ENCODE measurements around the gene FOXL2.

The FOXL2 gene

DNA sequence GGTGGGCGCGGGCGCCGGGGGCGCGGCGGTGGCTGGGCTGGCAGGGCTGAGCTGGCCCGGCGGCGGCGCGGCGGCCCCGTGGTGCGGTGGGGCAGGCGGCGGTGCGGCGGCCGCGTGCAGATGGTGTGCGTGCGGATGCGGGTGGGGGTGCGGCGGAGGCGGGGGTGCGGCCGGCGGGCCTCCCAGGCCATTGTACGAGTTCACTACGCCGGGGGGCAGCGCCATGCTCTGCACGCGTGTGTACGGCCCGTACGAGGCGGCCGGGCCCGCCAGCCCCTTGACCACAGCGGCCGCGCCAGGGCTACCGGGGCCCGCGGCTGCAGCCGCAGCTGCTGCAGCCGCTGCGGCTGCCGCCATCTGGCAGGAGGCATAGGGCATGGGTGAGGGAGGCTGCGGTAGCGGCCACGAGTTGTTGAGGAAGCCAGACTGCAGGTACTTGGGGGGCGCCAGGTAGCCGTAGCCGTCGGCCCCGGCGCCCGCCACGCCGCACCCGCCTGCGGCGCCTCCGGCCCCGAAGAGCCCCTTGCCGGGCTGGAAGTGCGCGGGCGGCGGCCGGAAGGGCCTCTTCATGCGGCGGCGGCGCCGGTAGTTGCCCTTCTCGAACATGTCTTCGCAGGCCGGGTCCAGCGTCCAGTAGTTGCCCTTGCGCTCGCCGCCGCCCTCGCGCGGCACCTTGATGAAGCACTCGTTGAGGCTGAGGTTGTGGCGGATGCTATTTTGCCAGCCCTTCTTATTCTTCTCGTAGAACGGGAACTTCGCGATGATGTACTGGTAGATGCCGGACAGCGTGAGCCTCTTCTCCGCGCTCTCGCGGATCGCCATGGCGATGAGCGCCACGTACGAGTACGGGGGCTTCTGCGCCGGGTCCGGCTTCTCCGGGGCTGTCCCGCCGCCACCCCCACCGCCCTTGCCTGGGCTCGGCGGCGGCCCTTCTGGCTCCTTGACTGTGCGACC lies 951 bp downstream of the FOXL2 start:
- no peak for DNase-seq (ENCODE audit: low read depth in 2 of 2)

DNA sequence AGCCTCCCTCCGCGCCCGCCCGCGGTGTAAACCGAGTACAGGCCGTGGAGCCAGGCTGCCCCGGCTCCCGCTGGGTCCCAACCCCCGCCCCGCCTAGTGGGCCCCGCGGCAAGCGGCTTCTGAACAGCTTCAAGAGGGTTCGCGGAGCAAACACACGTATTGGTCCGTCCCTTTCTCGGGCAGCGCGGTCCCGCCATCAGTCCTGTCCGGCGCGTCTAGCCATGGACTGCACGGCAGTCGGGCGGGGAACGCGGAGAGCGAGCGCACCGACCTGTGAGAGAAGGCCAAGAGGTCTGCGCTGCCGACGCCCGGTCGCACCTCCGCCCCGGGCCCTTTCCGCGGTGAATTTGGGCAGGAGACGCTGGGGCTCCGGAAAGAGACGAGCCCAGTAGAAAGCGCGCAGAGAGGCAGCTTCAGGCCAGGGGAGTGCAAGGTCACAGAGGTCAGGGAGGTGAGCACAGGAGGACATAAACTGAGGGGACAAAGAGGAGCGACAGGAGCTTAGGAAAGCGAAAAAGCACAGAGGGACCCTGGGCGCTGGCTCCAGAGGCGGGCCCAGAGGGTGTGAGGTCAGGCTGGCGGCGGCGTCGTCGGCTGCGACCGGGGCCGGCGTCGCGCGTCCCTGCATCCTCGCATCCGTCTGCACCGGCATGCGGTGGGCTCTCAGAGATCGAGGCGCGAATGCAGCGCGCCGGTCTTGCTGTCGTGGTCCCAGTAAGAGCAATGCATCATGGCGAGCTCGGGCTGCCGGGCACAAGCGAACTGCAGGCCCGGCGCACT lies 1.8 kb downstream of the FOXL2 start:
- no peak for DNase-seq (ENCODE audit: low read depth in 2 of 2)

DNA sequence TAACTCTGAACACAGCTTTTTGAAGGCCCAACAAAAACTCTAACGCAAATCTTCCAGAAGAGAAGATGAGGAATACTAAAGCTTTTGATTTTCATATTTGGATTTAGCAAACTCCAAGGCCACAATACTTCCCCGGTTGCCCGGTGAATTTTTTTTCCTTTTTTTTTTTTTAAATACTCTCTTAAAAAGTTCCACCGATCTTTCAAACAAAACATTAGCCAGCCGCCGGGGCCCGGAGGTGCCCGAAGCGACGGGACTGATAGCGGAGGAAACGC lies 2.3 kb downstream of the FOXL2 start:
- no peak for DNase-seq (ENCODE audit: low read depth in 2 of 2)

DNA sequence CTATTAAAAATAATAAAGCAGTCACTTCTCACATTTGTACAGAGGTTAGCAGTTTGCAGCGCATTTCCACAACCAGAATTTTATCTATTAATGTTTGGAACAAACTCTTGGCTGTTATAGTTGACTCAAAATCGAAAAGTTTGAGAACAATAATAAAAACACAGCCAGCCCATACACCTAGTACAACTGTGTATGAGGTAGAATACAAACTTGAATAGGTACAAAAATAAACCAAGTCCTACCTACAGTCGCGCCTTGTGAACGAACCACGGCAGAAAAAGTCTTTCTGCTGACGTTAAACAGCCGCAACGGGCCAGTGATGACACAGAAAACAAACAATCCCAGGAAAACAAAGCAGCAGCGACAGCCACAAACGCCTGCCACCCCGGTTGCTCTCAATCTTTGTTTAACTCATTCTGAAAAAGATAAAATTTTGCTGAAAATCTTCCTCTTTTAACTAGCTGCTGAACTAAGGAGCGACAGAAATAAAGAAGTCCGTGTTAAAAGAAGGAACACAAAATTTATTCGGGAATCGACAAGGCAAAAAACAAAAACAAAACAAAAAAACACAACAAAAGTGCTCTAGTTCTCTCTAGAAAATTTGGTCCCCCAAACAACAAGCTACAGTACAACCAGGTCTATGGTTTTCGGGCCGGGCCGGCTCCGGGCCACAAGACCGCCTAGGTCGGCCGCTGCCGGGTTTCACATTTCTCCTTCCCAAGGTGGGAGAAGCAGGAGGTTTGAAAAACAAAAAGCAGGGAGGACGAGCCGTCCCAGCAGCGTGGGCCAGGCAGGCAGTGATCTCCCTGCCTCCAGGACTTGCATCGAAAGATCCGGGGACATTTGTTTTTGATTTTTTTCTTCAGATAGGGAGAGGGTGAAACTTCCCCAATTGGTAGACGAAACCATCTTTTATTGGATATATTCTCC lies 2.9 kb downstream of the FOXL2 start:
- DNase-seq (ENCODE audit: low read depth in 2 of 2), result no peak

DNA sequence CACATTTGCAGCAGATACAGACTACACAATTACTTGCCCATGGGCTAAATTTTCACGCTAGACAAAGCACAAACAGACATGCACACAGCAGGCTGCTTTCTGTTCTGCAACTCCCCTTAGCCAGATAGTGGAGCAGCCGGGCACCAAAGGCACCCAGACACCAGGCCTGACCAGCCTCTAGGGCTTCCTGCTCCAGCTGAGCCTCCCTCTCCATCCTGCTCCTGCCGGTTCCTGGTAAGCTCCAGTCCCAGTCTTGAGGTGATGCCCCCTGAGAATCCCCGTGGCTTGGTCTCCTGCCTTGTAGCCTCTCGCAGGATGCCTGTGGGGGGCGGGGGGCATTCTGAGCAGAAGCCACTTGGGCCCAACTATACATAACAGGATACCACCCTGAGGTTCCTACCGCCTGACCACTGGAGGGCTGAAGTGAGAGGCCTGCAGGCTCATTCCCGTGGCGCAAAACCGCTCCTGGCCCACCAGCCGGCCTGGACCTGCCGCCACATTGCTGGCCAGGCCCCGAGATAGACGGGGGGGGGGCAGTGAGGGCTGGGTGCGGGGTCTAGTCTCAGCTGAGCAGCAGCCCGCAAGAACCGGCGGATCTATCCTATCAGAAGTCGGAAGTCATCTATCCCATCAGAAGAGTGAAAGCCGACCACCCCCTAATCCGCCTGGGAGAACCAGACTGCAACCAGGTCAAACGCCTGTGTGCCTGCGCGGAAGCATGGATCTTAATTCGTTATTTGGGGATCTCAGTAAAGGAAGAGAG lies 3.9 kb downstream of the FOXL2 start:
- DNase-seq (ENCODE audit: low read depth in 2 of 2), result no peak

DNA sequence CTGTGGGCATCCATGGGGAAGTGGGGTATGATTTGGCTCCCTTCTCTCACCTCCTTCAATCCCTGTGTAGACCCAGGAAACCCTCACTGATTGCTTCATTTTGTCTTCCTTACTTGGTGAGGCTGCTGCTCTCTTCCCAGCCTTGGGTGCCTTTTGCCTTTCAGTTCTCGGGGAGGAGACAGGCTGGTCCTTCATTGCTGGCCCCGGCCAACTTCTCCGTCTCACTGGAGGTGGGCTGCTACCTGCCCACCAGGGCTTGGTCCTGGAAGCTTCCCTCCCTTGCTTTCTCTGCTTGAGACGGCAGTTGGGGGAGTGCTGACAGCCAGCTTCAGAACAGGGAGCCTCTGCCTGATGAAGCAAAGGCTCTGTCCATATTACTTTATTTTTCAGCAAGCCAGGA lies 4.7 kb downstream of the FOXL2 start:
- no peak for DNase-seq (ENCODE audit: low read depth in 2 of 2)

DNA sequence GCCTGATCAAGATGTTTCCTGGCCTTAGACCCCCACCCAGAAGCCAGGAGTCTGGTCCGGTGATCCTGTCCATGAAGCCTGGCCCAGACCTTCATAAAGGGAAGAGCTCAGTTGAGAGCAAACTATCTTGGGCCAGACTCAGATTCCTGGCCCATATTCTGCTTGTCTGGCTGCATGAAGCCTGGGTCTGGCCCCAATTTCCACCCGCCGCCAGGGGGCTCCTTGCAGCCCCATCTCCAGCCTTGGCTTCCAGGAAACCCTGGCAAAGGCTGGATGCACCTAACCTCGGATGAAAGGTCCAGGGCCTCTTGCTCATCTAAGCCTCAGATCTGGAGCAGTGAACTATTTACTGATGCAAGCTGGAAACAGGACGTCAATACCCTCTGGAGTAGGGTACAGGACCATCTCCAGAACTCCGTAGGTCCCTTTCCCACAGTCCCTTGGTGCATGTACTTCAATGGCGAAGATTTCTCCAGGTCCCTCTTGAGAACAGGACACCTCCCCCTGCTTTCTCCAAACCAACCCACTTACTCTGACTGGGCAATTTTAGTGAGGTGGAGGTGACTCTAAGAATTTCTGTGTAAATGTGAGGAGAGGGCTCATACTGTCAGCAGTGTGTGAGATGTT lies 5.6 kb downstream of the FOXL2 start:
- no peak for DNase-seq (ENCODE audit: low read depth in 2 of 2)

DNA sequence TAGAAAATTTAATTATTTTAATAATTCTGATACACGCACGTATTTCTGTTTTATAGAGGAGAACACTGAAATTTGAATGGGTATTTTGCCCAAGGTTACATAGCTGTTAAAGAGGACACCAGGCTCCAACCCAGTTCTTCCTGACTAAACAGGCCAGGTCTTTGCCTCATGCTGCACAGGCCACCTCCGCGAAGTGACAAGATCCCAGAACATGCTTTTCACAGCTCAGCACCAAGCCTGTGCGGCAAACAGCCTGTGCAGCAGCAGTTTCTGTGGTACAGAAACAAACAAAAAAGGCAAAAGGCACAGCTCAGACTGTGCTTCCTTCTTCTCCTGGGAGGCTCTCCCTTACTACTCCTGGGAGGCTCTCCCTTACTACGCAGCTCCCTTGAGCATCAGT lies 6.5 kb downstream of the FOXL2 start:
- DNase-seq (ENCODE audit: low read depth in 2 of 2), result no peak

DNA sequence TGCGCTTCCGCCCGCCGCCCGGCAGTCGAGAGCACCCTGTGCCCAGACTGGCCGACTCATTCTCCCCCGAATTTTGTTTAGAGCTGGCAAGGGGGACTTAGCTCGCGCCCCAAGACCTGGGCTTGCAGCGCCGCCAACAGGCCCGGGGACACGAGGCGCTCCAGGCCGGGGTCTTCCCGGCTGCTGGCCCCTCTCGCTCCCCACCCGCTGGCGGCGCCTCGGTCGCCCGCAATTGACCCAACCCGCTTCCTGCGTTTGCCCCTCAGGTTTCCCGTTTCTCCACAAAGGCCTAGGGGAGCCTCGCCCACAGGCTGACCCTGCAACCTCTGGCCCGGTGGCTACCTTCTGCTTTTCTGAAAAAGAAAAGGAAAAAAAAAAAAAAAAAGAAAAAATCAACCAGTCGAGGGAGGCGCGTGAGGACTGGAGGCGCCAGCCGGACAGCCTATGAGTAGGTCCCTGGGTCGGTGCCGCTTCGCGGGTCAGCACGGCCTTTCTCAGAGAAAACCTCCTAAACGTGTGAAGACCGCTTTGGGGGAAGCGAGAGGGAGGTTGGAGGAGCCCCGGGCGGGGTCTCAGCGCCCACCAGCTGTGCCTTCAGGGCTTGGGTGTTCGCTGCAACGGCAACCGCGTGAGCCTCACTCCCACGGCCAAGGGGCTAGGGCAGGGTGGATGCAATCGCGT lies 7.2 kb downstream of the FOXL2 start:
- no peak for DNase-seq (ENCODE audit: low read depth in 2 of 2)

DNA sequence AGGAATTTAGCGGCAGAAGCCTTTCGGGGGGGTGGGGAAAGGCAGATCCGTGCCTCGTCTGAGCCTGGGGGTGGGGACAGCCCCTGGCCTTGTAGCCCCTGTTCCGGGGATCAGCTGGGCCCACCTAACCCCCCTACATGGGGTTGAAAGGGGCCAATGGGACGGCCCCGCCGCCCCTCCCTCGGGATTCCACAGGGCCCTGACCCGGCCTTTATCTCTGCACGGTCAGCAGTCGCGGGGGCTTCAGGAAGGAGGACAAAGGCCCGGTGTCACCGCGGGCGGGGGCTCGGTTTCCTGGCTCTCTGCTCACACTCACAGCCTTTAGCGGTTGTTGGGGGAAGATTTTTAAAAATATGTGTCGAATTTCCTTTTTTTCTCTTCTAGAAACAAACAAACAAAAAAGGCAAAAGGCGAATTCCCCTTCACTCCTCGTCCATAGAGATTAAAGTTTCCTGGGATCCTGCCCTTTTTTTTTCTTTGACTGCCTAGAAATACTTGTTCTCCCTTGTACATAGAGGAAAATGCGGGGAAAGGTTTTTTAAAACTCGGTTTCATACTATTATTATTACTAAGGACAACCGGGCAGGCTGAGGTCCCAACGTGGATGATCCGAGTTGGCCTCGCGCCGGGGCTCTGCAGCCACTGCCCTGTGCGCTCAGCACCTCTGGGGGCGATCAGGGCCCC lies 7.9 kb downstream of the FOXL2 start:
- DNase-seq (ENCODE audit: low read depth in 2 of 2), result no peak

DNA sequence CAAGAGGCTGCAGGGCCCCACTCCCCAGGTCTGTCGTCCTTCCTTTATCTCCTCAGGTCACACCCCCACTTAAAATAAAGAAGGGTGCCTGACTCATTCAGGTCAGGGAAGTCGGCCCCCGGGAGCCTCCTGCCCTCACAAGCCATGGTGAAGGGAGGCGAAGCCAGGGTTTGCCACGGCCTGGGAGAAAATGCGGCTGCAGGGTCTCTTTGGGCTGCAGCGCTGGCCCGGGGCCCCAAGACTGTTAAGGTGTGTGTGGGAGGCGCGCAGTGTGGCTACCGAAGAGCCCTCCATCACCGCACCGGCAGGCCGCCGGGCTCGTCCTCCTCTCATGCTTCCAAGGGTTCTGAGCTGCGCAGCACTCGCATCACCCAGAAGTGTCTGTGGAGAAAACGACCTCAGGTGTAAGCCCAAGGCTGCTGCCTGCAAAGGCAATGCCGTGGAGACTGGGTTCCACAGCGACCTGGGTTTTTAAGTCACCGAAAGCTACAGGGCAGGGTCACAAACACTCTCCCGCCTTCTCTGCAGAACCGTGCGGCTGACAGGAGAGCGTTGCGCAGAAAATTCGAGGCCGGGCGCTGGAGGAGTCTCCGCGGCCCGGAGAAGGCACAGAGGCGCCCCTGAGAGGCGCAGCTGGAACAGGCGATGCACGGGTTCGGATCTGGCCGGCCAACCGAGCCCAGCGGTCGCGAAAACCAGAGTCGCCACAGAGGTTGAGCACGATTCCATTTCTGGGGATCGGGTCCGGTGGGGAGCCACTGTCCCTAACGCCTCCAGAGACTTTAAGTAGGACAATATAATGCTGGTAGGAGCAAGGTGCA lies 8.7 kb downstream of the FOXL2 start:
- DNase-seq (ENCODE audit: low read depth in 2 of 2), result no peak

DNA sequence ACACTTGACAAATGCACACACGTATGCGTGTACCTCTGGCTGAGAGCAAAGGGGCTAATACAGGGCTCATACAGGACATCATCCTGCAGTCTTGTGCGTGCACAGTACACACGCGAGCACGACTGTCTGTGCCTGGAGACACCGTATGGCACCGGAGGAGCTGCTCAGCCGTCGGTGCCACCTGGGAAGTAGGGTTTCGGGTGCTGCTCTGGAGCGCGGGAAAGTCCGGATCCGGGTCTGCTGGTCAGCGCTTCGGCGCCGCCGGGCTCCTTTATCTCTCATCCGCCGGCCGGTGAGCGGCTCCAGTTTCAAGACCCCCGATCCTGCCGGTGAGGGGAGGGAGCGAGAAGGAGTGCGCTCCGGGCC lies 9.3 kb downstream of the FOXL2 start:
- no peak for DNase-seq (ENCODE audit: low read depth in 2 of 2)

DNA sequence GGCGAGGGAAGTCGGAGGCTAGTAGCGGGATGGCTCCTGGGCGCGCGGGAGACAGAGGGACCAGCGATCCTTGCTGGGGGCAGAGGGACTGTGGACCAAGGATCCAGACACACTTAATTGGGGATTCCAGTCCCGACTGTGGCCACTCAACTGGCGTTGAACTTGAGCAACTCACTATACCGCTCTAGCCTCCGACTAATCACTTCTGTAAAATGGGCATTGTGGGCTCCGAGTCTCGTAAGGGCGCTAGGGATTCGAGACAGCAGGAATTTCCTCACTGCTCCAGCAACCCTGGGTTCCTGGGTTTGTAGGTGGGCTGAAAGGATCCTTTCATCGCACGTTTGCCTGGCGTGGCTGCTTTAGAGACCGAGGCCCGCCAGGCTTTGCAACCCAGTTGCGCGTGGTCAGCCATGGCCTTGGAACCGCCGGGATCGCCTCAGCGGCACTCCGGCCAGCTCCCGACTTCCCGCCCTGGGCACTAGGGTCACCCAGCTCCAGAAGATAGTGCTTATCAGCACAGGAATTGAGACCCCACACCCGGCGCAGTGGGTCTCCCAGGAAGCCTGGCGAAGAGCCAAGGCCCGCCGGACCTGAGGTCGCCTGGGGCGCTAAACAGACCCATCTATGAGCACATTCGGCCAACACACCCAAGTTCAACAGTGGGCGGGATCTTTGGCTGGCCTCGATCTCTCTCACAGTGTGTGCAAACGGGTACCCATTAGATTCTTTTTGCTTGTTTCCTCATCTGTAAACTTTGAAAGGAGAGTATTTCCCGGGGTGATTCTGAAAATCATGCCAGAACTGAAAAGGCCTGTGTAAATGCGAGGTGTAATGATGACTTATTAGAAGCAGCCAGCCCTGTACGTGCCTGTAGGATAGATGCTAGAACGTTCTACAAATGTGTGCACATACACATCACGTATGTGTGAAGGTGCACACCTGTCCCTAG lies 9.9 kb downstream of the FOXL2 start:
- DNase-seq (ENCODE audit: low read depth in 2 of 2), result no peak

DNA sequence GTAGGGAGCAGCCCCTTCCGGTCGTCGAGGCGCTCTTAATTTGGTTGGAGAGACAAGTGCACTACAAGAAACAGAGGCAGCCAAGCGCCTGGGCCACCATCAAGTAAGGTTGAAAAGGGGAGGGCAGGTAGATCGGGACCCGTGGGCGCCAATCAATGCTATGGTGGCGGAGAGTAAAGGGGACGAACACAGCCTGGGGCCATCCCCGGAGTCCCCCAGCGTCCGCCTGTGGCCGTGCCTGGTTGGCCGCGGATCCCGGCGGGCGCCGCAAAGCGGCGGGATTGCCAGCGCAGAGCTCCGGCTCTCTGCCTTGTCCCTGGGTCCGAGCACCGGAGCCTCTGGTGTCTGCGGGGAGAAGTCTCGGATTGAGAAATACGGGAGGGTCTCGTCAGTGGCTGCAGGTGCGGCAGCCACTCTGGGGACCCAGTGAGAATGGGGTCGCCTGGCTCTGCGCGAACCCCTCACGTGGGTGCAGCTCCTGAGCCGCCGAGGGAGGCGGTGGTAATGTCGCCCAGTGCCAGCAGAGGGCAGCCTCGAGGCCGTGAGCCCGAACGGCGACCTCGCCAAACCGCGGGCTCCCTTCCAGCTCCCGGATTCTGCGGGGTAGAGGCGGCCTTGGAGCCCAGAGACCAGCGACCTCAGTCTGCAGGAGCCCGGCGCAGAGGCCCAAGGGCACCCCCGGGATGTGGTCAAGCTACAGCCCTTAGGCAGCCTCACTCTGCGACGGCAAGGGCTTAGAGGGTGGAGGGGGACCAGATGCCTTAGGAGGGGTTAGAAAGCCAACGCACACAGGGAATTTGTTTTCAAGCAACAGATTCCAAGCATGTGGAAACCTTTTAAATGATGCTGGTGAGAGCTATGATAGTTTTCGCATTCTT lies 10.8 kb downstream of the FOXL2 start:
- peak; percentile 34 to 35 for DNase-seq (ENCODE audit: low read depth in 2 of 2)

DNA sequence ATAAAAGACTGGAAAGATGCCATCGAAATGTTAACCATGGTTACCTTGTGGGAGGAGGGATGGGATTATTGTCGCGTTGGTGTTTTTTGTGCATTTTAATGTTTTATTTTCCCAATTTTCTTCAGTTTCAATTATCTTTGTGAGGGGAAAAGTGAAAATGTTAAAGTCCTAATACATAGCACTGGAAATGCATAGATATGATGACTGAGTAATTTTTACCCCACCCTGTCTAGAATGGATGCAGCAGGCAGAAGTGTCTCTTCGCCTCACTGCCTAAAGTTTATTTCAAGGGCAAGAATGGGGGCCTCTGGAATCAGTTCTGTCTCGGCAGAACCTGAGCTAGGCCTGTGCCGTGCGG lies 11.5 kb downstream of the FOXL2 start:
- no peak for DNase-seq (ENCODE audit: low read depth in 2 of 2)

DNA sequence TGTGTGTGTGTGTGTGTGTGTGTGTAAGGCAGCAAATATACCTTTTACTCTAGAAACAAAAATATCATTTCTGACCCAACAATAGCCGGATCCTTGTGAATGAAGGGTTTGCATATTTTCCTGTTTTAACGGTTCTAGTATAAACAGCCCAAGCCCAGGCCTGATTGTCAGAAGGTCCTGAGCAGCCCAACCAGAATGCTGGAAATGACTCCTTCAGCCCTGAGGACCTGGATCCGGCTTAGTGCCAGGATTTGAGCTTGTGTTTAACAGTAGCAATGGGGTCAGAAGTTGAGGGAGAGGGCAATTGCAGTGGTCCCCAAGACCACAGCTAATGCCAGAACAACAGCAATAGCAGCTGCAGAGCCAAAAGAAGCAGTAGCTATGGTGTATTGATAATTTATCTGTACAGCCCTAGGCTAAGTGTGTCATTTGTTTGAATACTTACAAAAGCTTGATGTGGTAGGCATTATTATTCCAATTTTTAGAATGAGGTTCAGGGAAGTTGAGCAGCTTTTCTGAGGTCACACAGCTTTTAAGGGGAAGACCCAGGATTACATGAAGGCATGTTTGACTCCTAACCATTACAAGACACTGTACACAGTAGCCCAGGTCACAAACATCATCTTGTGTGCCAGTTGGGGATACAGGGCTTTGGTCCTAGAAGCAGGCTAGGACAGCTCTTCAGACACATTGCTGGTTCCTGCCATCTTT lies 12.8 kb downstream of the FOXL2 start:
- no peak for DNase-seq (ENCODE audit: low read depth in 2 of 2)

Data from activated CD8-positive, alpha-beta memory T cell treated with anti-CD3 and anti-CD28 coated beads for 4 hours (primary cell).